Liver (tissue), 9 donors: ENCODE measurements around the gene SLFN12L. TPM values are rescaled to one million over a fixed set of nuclear protein-coding genes. Genes with fewer than 3 reads are reported as not detected.

Source experiments
- DNase-seq: peaks from one replicate; pipeline ENCODE4 v3.0.0-alpha.2; 2017; ENCODE audit warnings: low spot score
- H3K27ac ChIP-seq, 2 donors: one replicate each; pipeline ENCODE4 v1.7.0; 2013; ENCODE audit warnings: inconsistent platforms in 2 of 2, low read length in 2 of 2, control low read depth in 1 of 2, low read depth in 1 of 2, mild to moderate bottlenecking in 1 of 2
- H3K27me3 ChIP-seq, 4 donors: one replicate each; pipeline versions ENCODE4 v1.6.1 to v1.7.0; 2013; ENCODE audit warnings: low read length in 3 of 4, inconsistent platforms in 1 of 4, mild to moderate bottlenecking in 1 of 4, moderate library complexity in 1 of 4; ENCODE audit not compliant: control insufficient read depth in 4 of 4, insufficient read depth in 4 of 4
- H3K36me3 ChIP-seq, 4 donors: one replicate each; pipeline versions ENCODE4 v1.6.1 to v1.7.0; 2013; ENCODE audit warnings: low read length in 3 of 4, mild to moderate bottlenecking in 3 of 4, low read depth in 1 of 4, moderate library complexity in 1 of 4; ENCODE audit not compliant: control insufficient read depth in 4 of 4, insufficient read depth in 3 of 4
- H3K4me1 ChIP-seq, 4 donors: one replicate each; pipeline versions ENCODE4 v1.6.1 to v1.7.0; 2013; ENCODE audit warnings: low read length in 3 of 4, mild to moderate bottlenecking in 3 of 4, moderate library complexity in 1 of 4; ENCODE audit not compliant: control insufficient read depth in 4 of 4, insufficient read depth in 4 of 4
- H3K4me3 ChIP-seq, 3 donors: one replicate each; pipeline versions ENCODE4 v1.6.1 to v1.7.0; 2013; ENCODE audit warnings: low read length in 3 of 3, control low read depth in 1 of 3, low read depth in 1 of 3, mild to moderate bottlenecking in 1 of 3
- H3K9ac ChIP-seq, 2 donors: one replicate each; pipeline ENCODE4 v1.7.0; 2013; ENCODE audit warnings: low read length in 2 of 2, mild to moderate bottlenecking in 2 of 2, moderate library complexity in 2 of 2, control low read depth in 1 of 2, low read depth in 1 of 2
- H3K9me3 ChIP-seq, 4 donors: one replicate each; pipeline versions ENCODE4 v1.6.1 to v1.7.0; 2013; ENCODE audit warnings: low read length in 3 of 4; ENCODE audit not compliant: control insufficient read depth in 4 of 4
- ATF3 ChIP-seq: IDR thresholded peaks from 2 replicates; pipeline ENCODE4 v1.6.1; 2016; ENCODE audit warnings: antibody characterized with exemption
- EGR1 ChIP-seq, 2 donors: IDR thresholded peaks; 2 replicates each; pipeline ENCODE4 v1.6.1; 2016 to 2018; ENCODE audit warnings: antibody characterized with exemption in 2 of 2, low read depth in 2 of 2
- FOXA1 ChIP-seq: IDR thresholded peaks from 2 replicates; pipeline ENCODE4 v1.6.1; 2016; ENCODE audit warnings: antibody characterized with exemption
- FOXA2 ChIP-seq: IDR thresholded peaks from 2 replicates; pipeline ENCODE4 v1.6.1; 2016; ENCODE audit warnings: antibody characterized with exemption
- GABPA ChIP-seq, 2 donors: IDR thresholded peaks in 1 of 2; conservative IDR thresholded peaks in 1 of 2; 2 replicates each; pipeline ENCODE4 v1.6.1; 2016; ENCODE audit warnings: antibody characterized with exemption in 2 of 2, mild to moderate bottlenecking in 1 of 2, moderate library complexity in 1 of 2
- HNF4A ChIP-seq, 2 donors: conservative IDR thresholded peaks; 2 replicates each; pipeline ENCODE4 v1.6.1; 2016; ENCODE audit warnings: antibody characterized with exemption in 2 of 2, mild to moderate bottlenecking in 2 of 2
- HNF4G ChIP-seq: IDR thresholded peaks from 2 replicates; pipeline ENCODE4 v1.6.1; 2016; ENCODE audit warnings: antibody characterized with exemption
- JUND ChIP-seq, 2 donors: IDR thresholded peaks; 2 replicates each; pipeline ENCODE4 v1.6.1; 2016; ENCODE audit warnings: antibody characterized with exemption in 2 of 2
- NR2F2 ChIP-seq: IDR thresholded peaks from 2 replicates; pipeline ENCODE4 v1.6.1; 2016; ENCODE audit warnings: antibody characterized with exemption
- RAD21 ChIP-seq, 2 donors: IDR thresholded peaks; 2 replicates each; pipeline ENCODE4 v1.6.1; 2016; ENCODE audit warnings: antibody characterized with exemption in 2 of 2, mild to moderate bottlenecking in 2 of 2
- REST ChIP-seq: IDR thresholded peaks from 2 replicates; pipeline ENCODE4 v1.6.1; 2016; ENCODE audit warnings: antibody characterized with exemption, mild to moderate bottlenecking
- RXRA ChIP-seq, 2 donors: IDR thresholded peaks; 2 replicates each; pipeline ENCODE4 v1.6.1; 2017 to 2018; ENCODE audit warnings: antibody characterized with exemption in 2 of 2, mild to moderate bottlenecking in 1 of 2
- SP1 ChIP-seq: IDR thresholded peaks from 2 replicates; pipeline ENCODE4 v1.6.1; 2018; ENCODE audit warnings: antibody characterized with exemption, mild to moderate bottlenecking
- TAF1 ChIP-seq: conservative IDR thresholded peaks from 2 replicates; pipeline ENCODE4 v1.6.1; 2016; ENCODE audit warnings: antibody characterized with exemption, mild to moderate bottlenecking
- YY1 ChIP-seq: IDR thresholded peaks from 2 replicates; pipeline ENCODE4 v1.6.1; 2016; ENCODE audit warnings: antibody characterized with exemption, mild to moderate bottlenecking
- ZBTB33 ChIP-seq: IDR thresholded peaks from 2 replicates; pipeline ENCODE4 v1.6.1; 2016; ENCODE audit warnings: antibody characterized with exemption
- WGBS: extraction: QIAGEN DNeasy Blood & Tissue Kit; methylation state at CpG from one replicate; pipeline ENCODE4 v1.1.7; 2013; 5-methylcytosine and 5-hydroxymethylcytosine counted together
- polyA plus RNA-seq, 2 donors: library from polyadenylated mRNA; stranded (reverse) in 1 of 2; unstranded in 1 of 2; fragments of 200-250 nt in 1 of 2; fragments of >200 nt in 1 of 2; fragmentation: Nextera tagmentation in 1 of 2; extraction: Ambion mirVana in 1 of 2; gene quantifications; one replicate each; pipeline versions ENCODE4 v1.2.1 to v1.2.3, GENCODE V29; 2013 to 2015
- total RNA-seq, 2 donors: library from RNA; depleted of rRNA; stranded (reverse); fragments of >200 nt; gene quantifications; one replicate each; pipeline ENCODE4 v1.2.3, GENCODE V29; 2014
- donor health status: healthy.
- donor health status: healthy.
- donor health status: healthy.
- donor health status: healthy.
- donor health status: healthy.

Gene SLFN12L
- total and polyA plus RNA-seq, 4 donors: 0.09 to 2.2 (median 0.27) TPM

- H3K4me3 ChIP-seq: no peak overlapping the region
- DNase-seq: no peak
- H3K27ac ChIP-seq: no peak overlapping the region
- peaks cover 0 to 2% (median 0%) of the 10 kb centered on the region in 4 donors for H3K27me3 ChIP-seq
- no peak overlapping the region for H3K9ac ChIP-seq
- no peaks in the 10 kb centered on the region for H3K36me3 ChIP-seq
- no peaks in the 10 kb centered on the region for H3K4me1 ChIP-seq
- 81% methylated on average over 3 of the region's 3 CpGs for WGBS
- H3K9me3 ChIP-seq: no peaks in the 10 kb centered on the region
- TF ChIP-seq TAF1: no peak
- TF ChIP-seq NR2F2: no peak
- TF ChIP-seq RAD21 (IDR thresholded peaks at IDR 0.05): no peak
- no peak for TF ChIP-seq HNF4G
- TF ChIP-seq HNF4A (conservative IDR thresholded peaks at IDR 0.05): no peak
- no peak for TF ChIP-seq GABPA (IDR thresholded peaks at IDR 0.05 in 1 of 2, conservative IDR thresholded peaks at IDR 0.05 in 1 of 2)
- no peak for TF ChIP-seq YY1
- TF ChIP-seq SP1: no peak
- TF ChIP-seq FOXA1: no peak
- TF ChIP-seq JUND (IDR thresholded peaks at IDR 0.05): no peak
- TF ChIP-seq ZBTB33: no peak
- TF ChIP-seq RXRA (IDR thresholded peaks at IDR 0.05): no peak
- no peak for TF ChIP-seq EGR1 (IDR thresholded peaks at IDR 0.05; ENCODE audit: low read depth in 2 of 2)
- no peak for TF ChIP-seq REST
- TF ChIP-seq FOXA2: no peak
- no peak for TF ChIP-seq ATF3
Observed at GRCh38 chr17:35557353-35557752, 19.9 kb upstream of the SLFN12L start.

- WGBS: 82% methylated on average over 5 of the region's 5 CpGs
- peak; percentile 28 to 43 for TF ChIP-seq RAD21 (IDR thresholded peaks at IDR 0.05)
- no peak for TF ChIP-seq ZBTB33
- Histone ChIP-seq H3K36me3 (no peaks in the 10 kb centered on the region), H3K4me1 (no peaks in the 10 kb centered on the region), H3K27me3 (peaks cover 0 to 2% (median 0%) of the 10 kb centered on the region in 4 donors), H3K4me3 (no peak overlapping the region), H3K9ac (no peak overlapping the region), H3K9me3 (no peaks in the 10 kb centered on the region), H3K27ac (no peak overlapping the region)
- no peak for DNase-seq
Observed at GRCh38 chr17:35555691-35556090, 18.2 kb upstream of the SLFN12L start.
